ENCODE data around the gene SLC50A1.

- TF ChIP-seq CTCF (IDR thresholded peaks at IDR 0.05), result no peak
- TF ChIP-seq POLR2A (IDR thresholded peaks at IDR 0.05), result no peak
These were observed 35.2 kb downstream of the SLC50A1 start for GRCh38 chr1:155170806-155171205.
